ENCODE measurements around the gene POPDC2. TPM values are rescaled to one million over a fixed set of nuclear protein-coding genes. Genes with fewer than 3 reads are reported as not detected.
"Not testable (repeated sequence)": the region's sequence is repeated elsewhere in the genome, so short reads cannot be mapped to it uniquely, and the experiment has no call there.

The POPDC2 gene
- polyA plus RNA-seq, 2 donors = 1.4 to 1.8 TPM

DNA sequence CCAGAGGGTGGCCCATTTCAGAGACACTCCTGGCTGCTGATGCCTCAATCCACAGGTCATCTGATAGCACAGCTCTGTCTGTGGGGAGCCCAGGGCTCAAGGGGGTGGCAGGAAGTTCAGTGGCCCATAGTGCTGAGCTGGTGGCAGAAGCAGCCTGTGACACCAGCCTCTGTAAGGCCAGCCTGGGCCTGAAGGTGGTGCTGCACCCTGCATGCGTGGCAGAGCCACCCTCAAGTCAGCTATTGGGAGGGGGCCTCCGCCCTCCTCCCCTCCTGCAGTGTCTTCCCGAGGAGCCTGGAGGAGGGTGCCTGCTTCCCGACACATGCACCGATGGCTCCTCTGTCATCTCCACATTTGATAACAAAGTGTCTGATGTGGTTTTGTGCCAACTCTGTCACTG lies 59.7 kb downstream of the POPDC2 start:
- H3K27ac ChIP-seq (ENCODE audit: low read depth in 2 of 2, low read length in 1 of 2) = no peak overlapping the region
- WGBS, 2 donors = 63 to 73% methylated on average over 5 of the region's 5 CpGs

DNA sequence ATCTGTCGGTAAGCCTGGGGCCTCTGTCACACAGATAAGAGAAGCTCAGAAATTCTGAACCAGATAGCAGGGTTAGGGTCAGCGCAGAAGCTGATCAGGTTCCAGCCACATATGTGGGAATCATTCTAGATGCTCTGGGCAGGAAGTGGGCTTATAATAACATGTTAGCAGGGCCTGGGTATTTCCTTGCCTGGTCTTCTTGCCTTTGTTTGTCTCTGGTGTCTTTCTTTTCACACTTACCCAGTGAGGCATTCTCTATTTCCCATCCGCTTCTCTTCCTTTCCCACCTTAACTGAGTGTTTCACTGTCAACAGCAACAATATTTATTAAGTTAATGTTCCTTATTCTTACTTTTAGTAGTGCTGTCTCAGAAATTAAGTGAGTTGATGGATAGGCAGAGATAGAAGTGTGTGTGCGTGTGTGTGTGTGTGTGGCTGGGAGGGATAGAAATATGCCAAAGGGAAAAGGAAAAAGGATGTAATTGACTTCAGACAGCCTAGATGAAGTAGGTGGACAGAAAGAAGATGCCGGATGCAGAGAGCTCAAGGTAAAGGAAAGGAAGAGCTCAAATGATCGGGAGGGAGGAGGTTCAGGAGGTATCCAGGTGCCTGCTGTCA lies 60.7 kb downstream of the POPDC2 start:
- H3K4me1 ChIP-seq (ENCODE audit: control insufficient read depth in 2 of 2, insufficient read depth in 2 of 2, low read length in 1 of 2) = peaks cover 0 to 2% of the 10 kb centered on the region in 2 donors
- H3K9me3 ChIP-seq (ENCODE audit: control insufficient read depth in 2 of 2, insufficient read depth in 1 of 2, low read depth in 1 of 2, low read length in 1 of 2) = no peaks in the 10 kb centered on the region
- H3K27me3 ChIP-seq (ENCODE audit: control insufficient read depth in 1 of 2, insufficient read depth in 2 of 2, low read length in 2 of 2) = no peaks in the 10 kb centered on the region
- no peaks in the 10 kb centered on the region for H3K36me3 ChIP-seq (ENCODE audit: control insufficient read depth in 2 of 2, insufficient read depth in 2 of 2, low read length in 1 of 2)
- no peak overlapping the region for H3K27ac ChIP-seq (ENCODE audit: low read depth in 2 of 2, low read length in 1 of 2)
- WGBS, 2 donors = 88 to 94% methylated on average over 6 of the region's 6 CpGs
- no peak overlapping the region for H3K4me3 ChIP-seq (ENCODE audit: low read depth in 1 of 2, low read length in 2 of 2)

More for the DNA sequence above, 59.7 kb downstream of the POPDC2 start:
- H3K27me3 ChIP-seq (ENCODE audit: control insufficient read depth in 1 of 2, insufficient read depth in 2 of 2, low read length in 2 of 2) = no peaks in the 10 kb centered on the region
- H3K4me3 ChIP-seq (ENCODE audit: low read depth in 1 of 2, low read length in 2 of 2) = no peak overlapping the region
- no peaks in the 10 kb centered on the region for H3K9me3 ChIP-seq (ENCODE audit: control insufficient read depth in 2 of 2, insufficient read depth in 1 of 2, low read depth in 1 of 2, low read length in 1 of 2)
- H3K36me3 ChIP-seq (ENCODE audit: control insufficient read depth in 2 of 2, insufficient read depth in 2 of 2, low read length in 1 of 2) = no peaks in the 10 kb centered on the region
- H3K4me1 ChIP-seq (ENCODE audit: control insufficient read depth in 2 of 2, insufficient read depth in 2 of 2, low read length in 1 of 2) = peaks cover 0 to 2% of the 10 kb centered on the region in 2 donors

DNA sequence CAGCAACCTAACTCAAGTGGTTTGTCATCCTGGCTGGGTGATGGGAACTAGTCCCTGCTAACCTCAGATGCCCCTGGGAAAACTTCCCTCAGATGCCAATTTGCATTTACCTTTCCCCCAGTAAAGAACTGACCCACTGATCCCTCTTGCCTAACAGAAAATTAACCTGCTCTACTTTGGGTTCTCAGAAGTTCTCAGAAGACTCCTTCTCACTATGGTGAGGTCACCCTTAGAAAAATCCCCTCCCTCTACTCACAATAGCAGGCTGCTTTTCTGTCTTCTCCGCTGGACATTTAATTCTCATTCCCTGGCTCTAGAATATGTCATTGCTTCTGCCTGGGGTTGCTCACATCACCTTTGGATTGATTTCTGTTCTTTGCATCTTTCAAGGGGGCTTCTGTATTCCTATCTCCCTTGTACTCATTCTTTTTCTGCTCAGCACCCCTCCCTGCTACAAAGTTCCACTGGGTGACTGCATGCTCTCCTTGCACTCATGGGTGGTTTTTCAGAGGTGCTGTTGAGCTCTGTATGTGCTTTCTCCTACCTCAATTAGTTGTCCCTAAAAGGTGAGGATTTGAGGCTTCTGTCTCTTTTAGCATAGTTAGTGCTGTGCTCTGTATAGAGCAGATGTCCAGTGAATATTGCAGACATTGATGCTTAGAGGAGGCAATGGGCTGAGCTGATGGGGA lies 61.8 kb downstream of the POPDC2 start:
- Histone ChIP-seq H3K4me3 (ENCODE audit: low read depth in 1 of 2, low read length in 2 of 2) (no peak overlapping the region), H3K27me3 (ENCODE audit: control insufficient read depth in 1 of 2, insufficient read depth in 2 of 2, low read length in 2 of 2) (no peaks in the 10 kb centered on the region), H3K4me1 (ENCODE audit: control insufficient read depth in 2 of 2, insufficient read depth in 2 of 2, low read length in 1 of 2) (peaks cover 0 to 2% of the 10 kb centered on the region in 2 donors), H3K9me3 (ENCODE audit: control insufficient read depth in 2 of 2, insufficient read depth in 1 of 2, low read depth in 1 of 2, low read length in 1 of 2) (no peaks in the 10 kb centered on the region), H3K36me3 (ENCODE audit: control insufficient read depth in 2 of 2, insufficient read depth in 2 of 2, low read length in 1 of 2) (no peaks in the 10 kb centered on the region), H3K27ac (ENCODE audit: low read depth in 2 of 2, low read length in 1 of 2) (no peak overlapping the region)
- 92 to 94% methylated on average over 1 of the region's 1 CpG for WGBS, 2 donors

DNA sequence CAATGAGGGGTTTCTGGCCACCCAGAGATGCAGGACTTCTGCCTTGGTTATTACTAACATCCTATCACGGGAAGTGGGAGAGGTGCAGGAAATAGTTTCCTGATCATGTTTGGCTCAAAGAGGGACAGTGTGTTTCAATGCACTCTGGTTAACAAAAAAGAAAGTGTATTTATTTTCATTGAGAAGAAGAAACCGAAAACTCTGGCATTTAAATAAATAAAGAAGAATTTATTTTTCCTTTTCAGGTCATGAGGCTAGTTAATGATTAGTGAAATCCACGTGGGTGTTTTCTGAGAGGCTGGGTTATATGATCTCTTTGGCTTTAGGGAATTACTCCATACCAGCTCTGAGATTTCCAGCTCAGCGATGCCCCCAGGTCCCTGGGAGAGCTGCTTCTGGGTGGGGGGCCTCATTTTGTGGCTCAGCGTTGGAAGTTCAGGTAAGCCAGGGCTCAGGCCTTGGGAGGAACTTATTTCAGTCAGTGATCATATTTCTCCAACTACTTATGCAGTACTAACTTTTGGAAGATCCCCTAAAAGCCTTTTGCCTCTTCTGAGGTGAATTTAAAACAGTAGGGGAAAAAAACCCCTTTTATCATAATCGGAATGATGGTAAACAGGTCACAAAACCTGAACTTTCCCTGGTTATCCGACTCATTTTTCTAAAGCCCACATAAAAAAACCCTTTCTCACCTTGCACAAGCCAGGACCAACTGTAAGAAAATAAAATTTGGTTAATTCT lies 62.7 kb downstream of the POPDC2 start, which contains the start of gene PLA1A:
PLA1A (plus strand) TSS at position 338 of the 741 bp plus-strand sequence; CDS start at position 367, 29 bp downstream.
- Histone ChIP-seq H3K4me1 (ENCODE audit: control insufficient read depth in 2 of 2, insufficient read depth in 2 of 2, low read length in 1 of 2) (peaks cover 0 to 2% of the 10 kb centered on the region in 2 donors), H3K4me3 (ENCODE audit: low read depth in 1 of 2, low read length in 2 of 2) (no peak within 1 kb of the TSS), H3K27ac (ENCODE audit: low read depth in 2 of 2, low read length in 1 of 2) (no peak within 1 kb of the TSS), H3K36me3 (ENCODE audit: control insufficient read depth in 2 of 2, insufficient read depth in 2 of 2, low read length in 1 of 2) (no peaks in the 10 kb centered on the region), H3K9me3 (ENCODE audit: control insufficient read depth in 2 of 2, insufficient read depth in 1 of 2, low read depth in 1 of 2, low read length in 1 of 2) (no peaks in the 10 kb centered on the region), H3K27me3 (ENCODE audit: control insufficient read depth in 1 of 2, insufficient read depth in 2 of 2, low read length in 2 of 2) (no peaks in the 10 kb centered on the region)
- 49 to 56% methylated on average over 7 of the region's 7 CpGs for WGBS, 2 donors

DNA sequence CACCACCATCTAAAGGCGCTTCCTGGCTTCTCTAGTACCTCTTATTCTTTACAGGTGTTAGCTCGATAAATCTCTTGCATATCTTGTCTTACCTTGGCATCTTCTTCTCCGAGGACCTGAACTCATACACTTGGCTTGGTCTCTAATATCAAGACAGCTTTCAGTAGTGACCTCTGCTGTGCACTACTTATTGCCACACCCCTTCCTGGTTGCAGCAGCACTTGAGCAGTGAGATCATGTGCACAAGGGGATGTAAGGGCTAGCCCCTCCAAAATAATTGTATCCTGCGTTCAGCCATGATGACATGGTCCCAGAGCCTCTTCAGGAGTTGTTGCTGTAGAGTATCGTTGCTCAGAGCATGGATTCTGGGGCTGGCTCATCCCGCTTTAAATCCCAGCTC lies 64.0 kb downstream of the POPDC2 start:
- 83 to 91% methylated on average over 6 of the region's 6 CpGs for WGBS, 2 donors
- H3K36me3 ChIP-seq (ENCODE audit: control insufficient read depth in 2 of 2, insufficient read depth in 2 of 2, low read length in 1 of 2) = no peaks in the 10 kb centered on the region
- no peak overlapping the region for H3K27ac ChIP-seq (ENCODE audit: low read depth in 2 of 2, low read length in 1 of 2)
- peaks cover 0 to 2% of the 10 kb centered on the region in 2 donors for H3K4me1 ChIP-seq (ENCODE audit: control insufficient read depth in 2 of 2, insufficient read depth in 2 of 2, low read length in 1 of 2)
- H3K4me3 ChIP-seq (ENCODE audit: low read depth in 1 of 2, low read length in 2 of 2) = no peak overlapping the region
- H3K27me3 ChIP-seq (ENCODE audit: control insufficient read depth in 1 of 2, insufficient read depth in 2 of 2, low read length in 2 of 2) = no peaks in the 10 kb centered on the region
- no peaks in the 10 kb centered on the region for H3K9me3 ChIP-seq (ENCODE audit: control insufficient read depth in 2 of 2, insufficient read depth in 1 of 2, low read depth in 1 of 2, low read length in 1 of 2)

DNA sequence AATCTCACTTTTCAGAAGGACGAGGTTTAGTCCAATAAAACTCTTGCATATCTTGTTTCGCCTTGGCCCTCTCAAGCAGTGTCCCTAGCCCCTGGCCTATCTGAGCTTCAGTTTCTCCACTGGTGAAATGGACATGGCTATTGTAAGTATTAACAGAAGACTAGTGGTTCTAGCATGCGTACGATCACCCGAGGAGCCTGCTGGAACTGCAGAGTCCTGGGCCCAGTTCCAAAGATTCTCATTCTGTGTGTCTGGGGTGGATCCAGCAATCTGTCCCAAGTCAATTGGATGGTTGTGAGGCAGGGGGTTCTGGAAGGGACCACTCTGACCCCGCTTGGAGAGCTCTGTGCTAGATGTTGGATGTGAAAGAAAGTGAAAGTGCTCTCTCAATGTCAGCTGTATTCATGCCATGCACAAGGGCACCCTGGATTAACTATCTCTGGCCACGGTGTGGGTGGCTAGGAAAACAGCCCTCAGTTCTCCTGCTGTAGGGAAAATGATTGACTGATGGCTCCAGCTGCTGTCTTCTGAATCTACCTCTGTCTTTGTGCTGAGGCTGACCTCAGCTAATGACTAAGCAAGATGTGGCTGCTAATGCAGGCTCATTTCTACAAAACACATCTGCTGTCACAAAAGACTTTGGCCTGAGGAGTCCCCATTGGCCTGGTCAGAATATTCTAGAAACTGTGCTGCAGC lies 64.6 kb downstream of the POPDC2 start:
- Histone ChIP-seq H3K4me1 (ENCODE audit: control insufficient read depth in 2 of 2, insufficient read depth in 2 of 2, low read length in 1 of 2) (peaks cover 0 to 2% of the 10 kb centered on the region in 2 donors), H3K9me3 (ENCODE audit: control insufficient read depth in 2 of 2, insufficient read depth in 1 of 2, low read depth in 1 of 2, low read length in 1 of 2) (no peaks in the 10 kb centered on the region), H3K36me3 (ENCODE audit: control insufficient read depth in 2 of 2, insufficient read depth in 2 of 2, low read length in 1 of 2) (no peaks in the 10 kb centered on the region), H3K27me3 (ENCODE audit: control insufficient read depth in 1 of 2, insufficient read depth in 2 of 2, low read length in 2 of 2) (no peaks in the 10 kb centered on the region), H3K27ac (ENCODE audit: low read depth in 2 of 2, low read length in 1 of 2) (no peak overlapping the region), H3K4me3 (ENCODE audit: low read depth in 1 of 2, low read length in 2 of 2) (no peak overlapping the region)
- 78 to 80% methylated on average over 7 of the region's 7 CpGs for WGBS, 2 donors

DNA sequence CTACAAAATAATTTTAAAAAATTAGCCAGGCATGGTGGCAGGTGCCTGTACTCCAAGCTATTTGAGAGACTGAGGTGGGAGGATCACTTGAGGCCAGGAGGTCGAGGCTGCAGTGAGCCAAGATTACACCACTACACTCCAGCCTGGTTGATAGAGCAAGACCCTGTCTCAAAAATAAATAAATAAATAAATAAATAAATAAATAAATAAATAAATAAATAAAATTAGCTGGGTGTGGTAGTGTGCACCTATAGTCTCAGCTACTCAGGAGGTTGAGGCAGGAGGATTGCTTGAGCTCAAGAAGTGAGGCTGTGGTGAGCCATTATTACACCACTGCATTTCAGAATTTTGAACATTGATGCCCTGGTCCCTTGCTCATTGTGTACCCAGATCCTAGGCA lies 65.5 kb downstream of the POPDC2 start:
- WGBS, 2 donors = 79 to 81% methylated on average over 1 of the region's 1 CpG

DNA sequence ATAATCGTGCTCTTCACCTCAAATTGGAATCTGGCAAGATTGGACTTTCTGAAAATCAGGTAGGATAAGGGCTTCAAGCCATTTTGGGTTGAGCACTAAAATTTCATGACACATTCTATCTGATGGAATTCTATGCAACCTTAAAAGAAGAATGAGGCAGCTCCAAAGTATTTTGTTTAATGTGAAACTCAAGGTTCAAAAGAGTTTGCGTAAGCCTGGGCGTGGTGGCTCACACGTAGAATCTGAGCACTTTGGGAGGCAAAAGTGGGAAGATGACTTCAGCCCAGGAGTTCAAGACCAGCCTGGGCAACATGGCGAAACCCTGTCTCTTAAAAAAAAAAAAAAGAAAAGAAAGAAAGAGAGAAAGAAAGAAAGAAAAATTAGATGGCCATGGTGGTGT lies 66.3 kb downstream of the POPDC2 start:
- H3K27me3 ChIP-seq (ENCODE audit: control insufficient read depth in 1 of 2, insufficient read depth in 2 of 2, low read length in 2 of 2) = no peaks in the 10 kb centered on the region
- H3K4me1 ChIP-seq (ENCODE audit: control insufficient read depth in 2 of 2, insufficient read depth in 2 of 2, low read length in 1 of 2) = no peaks in the 10 kb centered on the region
- H3K9me3 ChIP-seq (ENCODE audit: control insufficient read depth in 2 of 2, insufficient read depth in 1 of 2, low read depth in 1 of 2, low read length in 1 of 2) = no peaks in the 10 kb centered on the region
- no peak overlapping the region for H3K27ac ChIP-seq (ENCODE audit: low read depth in 2 of 2, low read length in 1 of 2)
- WGBS, 2 donors = 75 to 92% methylated on average over 5 of the region's 5 CpGs
- H3K36me3 ChIP-seq (ENCODE audit: control insufficient read depth in 2 of 2, insufficient read depth in 2 of 2, low read length in 1 of 2) = no peaks in the 10 kb centered on the region
- H3K4me3 ChIP-seq (ENCODE audit: low read depth in 1 of 2, low read length in 2 of 2) = no peak overlapping the region

More for the DNA sequence above, 65.5 kb downstream of the POPDC2 start:
- not testable (repeated sequence) for H3K27ac ChIP-seq (ENCODE audit: low read depth in 2 of 2, low read length in 1 of 2); H3K36me3 ChIP-seq (ENCODE audit: control insufficient read depth in 2 of 2, insufficient read depth in 2 of 2, low read length in 1 of 2); H3K9me3 ChIP-seq (ENCODE audit: control insufficient read depth in 2 of 2, insufficient read depth in 1 of 2, low read depth in 1 of 2, low read length in 1 of 2); H3K4me3 ChIP-seq (ENCODE audit: low read depth in 1 of 2, low read length in 2 of 2); H3K27me3 ChIP-seq (ENCODE audit: control insufficient read depth in 1 of 2, insufficient read depth in 2 of 2, low read length in 2 of 2); H3K4me1 ChIP-seq (ENCODE audit: control insufficient read depth in 2 of 2, insufficient read depth in 2 of 2, low read length in 1 of 2)

DNA sequence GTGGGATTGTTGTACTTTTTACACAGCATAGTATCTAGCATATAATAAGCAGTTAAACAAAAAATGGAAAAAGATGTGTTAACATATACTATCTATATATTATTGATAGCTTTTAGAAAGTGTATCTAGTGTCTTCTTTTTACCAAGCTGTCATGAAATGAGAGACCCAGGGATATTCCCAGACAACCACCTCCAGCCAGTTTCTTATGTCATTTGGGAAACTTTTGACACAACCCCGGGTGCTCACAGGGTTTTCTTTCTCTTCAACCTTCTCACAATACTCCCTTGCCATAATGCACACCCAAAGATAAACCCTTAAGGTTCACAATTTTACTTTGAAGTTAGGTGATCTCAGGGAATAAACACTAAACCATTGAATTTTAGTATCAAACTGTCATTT lies 67.5 kb downstream of the POPDC2 start:
- no peaks in the 10 kb centered on the region for H3K36me3 ChIP-seq (ENCODE audit: control insufficient read depth in 2 of 2, insufficient read depth in 2 of 2, low read length in 1 of 2)
- H3K27ac ChIP-seq (ENCODE audit: low read depth in 2 of 2, low read length in 1 of 2) = no peak overlapping the region
- H3K4me3 ChIP-seq (ENCODE audit: low read depth in 1 of 2, low read length in 2 of 2) = no peak overlapping the region
- no peaks in the 10 kb centered on the region for H3K27me3 ChIP-seq (ENCODE audit: control insufficient read depth in 1 of 2, insufficient read depth in 2 of 2, low read length in 2 of 2)
- H3K4me1 ChIP-seq (ENCODE audit: control insufficient read depth in 2 of 2, insufficient read depth in 2 of 2, low read length in 1 of 2) = no peaks in the 10 kb centered on the region
- WGBS, 2 donors = 48 to 60% methylated on average over 1 of the region's 1 CpG
- H3K9me3 ChIP-seq (ENCODE audit: control insufficient read depth in 2 of 2, insufficient read depth in 1 of 2, low read depth in 1 of 2, low read length in 1 of 2) = no peaks in the 10 kb centered on the region

All from esophagus (tissue), 2 donors.